GM12874 (cell line): ENCODE results near the gene DNAJC30.

Experiments
- TF ChIP-seq, protein P1 (sequence below): IDR thresholded peaks from 2 replicates; pipeline ENCODE4 v1.5.1; 2011; ENCODE audit warnings: low read depth, mild to moderate bottlenecking, control low read depth, low read length, moderate library complexity; ENCODE audit not compliant: insufficient read depth

DNAJC30 gene

DNA sequence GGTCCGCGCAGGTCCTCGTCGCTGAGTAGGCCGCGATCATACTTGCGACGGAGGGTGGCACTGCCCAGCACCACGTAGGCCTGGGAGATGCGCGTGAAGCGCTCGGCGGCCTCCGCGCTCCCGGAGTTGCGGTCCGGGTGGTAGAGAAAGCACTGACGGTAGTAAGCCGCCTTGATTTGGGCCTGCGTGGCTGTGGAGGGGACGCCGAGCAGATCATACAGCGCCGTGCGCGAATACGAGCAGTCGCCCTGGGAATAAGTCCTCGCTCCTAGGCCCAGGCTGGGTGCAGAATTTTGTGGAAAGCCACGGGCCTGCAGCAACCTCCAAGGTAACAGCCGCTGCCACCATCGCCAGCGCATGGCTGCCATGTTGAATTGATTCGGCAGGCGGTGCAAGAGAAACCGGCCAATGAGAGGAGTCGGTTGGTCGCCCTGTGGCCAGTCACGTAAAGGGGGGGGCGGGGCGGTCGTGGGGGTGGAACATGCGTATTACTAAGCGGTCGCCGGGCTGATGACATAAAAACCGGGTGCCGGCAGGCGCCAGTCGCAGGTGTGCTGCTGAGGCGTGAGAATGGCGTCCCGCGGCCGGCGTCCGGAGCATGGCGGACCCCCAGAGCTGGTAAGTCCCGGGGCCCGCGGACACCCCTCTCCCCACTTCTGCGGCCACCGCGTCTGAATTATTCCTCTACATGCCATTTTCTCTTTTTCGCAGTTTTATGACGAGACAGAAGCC, at the start of gene DNAJC30, which contains the start of gene BUD23:
TSS of gene DNAJC30 (minus strand) at position 398 of the 732 bp plus-strand sequence. CDS start at position 368, 30 bp downstream.
TSS of gene BUD23 (plus strand) at position 542 of the 732 bp plus-strand sequence. CDS start at position 571, 29 bp downstream.
- TF ChIP-seq, protein P1, sequence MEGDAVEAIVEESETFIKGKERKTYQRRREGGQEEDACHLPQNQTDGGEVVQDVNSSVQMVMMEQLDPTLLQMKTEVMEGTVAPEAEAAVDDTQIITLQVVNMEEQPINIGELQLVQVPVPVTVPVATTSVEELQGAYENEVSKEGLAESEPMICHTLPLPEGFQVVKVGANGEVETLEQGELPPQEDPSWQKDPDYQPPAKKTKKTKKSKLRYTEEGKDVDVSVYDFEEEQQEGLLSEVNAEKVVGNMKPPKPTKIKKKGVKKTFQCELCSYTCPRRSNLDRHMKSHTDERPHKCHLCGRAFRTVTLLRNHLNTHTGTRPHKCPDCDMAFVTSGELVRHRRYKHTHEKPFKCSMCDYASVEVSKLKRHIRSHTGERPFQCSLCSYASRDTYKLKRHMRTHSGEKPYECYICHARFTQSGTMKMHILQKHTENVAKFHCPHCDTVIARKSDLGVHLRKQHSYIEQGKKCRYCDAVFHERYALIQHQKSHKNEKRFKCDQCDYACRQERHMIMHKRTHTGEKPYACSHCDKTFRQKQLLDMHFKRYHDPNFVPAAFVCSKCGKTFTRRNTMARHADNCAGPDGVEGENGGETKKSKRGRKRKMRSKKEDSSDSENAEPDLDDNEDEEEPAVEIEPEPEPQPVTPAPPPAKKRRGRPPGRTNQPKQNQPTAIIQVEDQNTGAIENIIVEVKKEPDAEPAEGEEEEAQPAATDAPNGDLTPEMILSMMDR: no peak

GRCh38 chr7:73732397-73732796, 49.1 kb upstream of the DNAJC30 start:
- TF ChIP-seq, protein P1: no peak

DNA sequence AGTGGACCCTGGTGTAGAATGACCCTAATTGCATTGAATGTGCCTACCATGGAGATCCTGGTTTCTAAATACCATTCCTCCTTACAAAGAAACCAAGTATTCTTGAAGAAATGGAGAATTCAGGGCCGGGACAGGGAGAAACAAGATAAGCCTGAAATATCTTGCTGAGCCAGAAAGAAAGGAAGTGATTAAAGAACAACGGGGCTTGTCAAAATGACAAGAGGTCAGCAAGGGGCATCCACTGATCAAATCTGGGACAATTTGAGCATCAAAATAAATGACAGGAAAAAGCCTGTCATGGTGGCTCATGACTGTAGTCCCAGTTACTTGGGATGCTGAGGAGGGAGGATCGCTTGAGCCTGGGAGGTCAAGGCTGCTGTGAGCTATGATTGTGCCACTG, 47.2 kb upstream of the DNAJC30 start:
- TF ChIP-seq, protein P1: no peak

- TF ChIP-seq, protein P1: no peak
Measured at GRCh38 chr7:73728551-73728950, 45.3 kb upstream of the DNAJC30 start.

DNA sequence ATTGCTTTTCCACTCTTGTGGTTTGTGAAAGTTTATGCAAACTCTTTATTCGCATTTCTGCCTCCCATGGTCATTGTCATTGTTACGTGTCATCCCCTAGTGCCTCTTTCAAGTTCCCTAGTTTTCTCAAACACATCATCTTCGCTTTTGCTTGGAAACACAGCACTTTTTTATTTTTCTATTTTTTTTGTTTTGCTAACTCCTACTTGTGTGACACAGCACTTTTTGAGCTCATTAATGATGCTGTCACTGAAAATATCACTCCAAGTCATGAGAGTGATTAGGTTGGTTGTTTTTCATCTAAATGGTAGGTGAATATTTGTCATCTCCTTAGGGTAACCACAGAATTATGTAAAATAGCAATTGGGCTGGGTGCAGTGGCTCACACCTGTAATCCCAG, 44.7 kb upstream of the DNAJC30 start:
- TF ChIP-seq, protein P1: no peak

- TF ChIP-seq, protein P1: no peak
Measured at GRCh38 chr7:73726083-73726466, 42.8 kb upstream of the DNAJC30 start.

- TF ChIP-seq, protein P1: no peak
Measured at GRCh38 chr7:73723813-73724212, 40.6 kb upstream of the DNAJC30 start.
